Activated naive CD4-positive, alpha-beta T cell treated with Interleukin-2 at 50 U/mL for 16 hours (primary cell): Measurements from ENCODE around the gene GPR68.

Source experiments
- DNase-seq: peaks from one replicate; pipeline ENCODE4 v3.0.0-alpha.2; 2020

GPR68 gene

GRCh38 chr14:91244501-91244901, at the start of gene GPR68:
GPR68 (minus strand) TSS chr14:91244704; CDS start chr14:91235050, 9,654 bp downstream.
- no peak for DNase-seq

GRCh38 chr14:91294153-91294552, 49.6 kb upstream of the GPR68 start:
- DNase-seq, result no peak

- DNase-seq, result no peak
Measured at GRCh38 chr14:91293281-91293680, 48.8 kb upstream of the GPR68 start.

GRCh38 chr14:91292491-91292890, 48.0 kb upstream of the GPR68 start:
- DNase-seq, result no peak

- no peak for DNase-seq
Measured at GRCh38 chr14:91291786-91292405, 47.4 kb upstream of the GPR68 start.

GRCh38 chr14:91290986-91291385, 46.5 kb upstream of the GPR68 start:
- no peak for DNase-seq

GRCh38 chr14:91289464-91289863, 45.0 kb upstream of the GPR68 start:
- DNase-seq, result no peak

GRCh38 chr14:91288876-91289275, 44.4 kb upstream of the GPR68 start:
- DNase-seq, result no peak

- DNase-seq, result peak; percentile 82
Measured at GRCh38 chr14:91286530-91286937, 42.0 kb upstream of the GPR68 start.

- DNase-seq, result no peak
Measured at GRCh38 chr14:91284791-91285548, 40.5 kb upstream of the GPR68 start.

- no peak for DNase-seq
Measured at GRCh38 chr14:91284146-91284790, 39.8 kb upstream of the GPR68 start.

- DNase-seq, result no peak
Measured at GRCh38 chr14:91283666-91284065, 39.2 kb upstream of the GPR68 start.

GRCh38 chr14:91282954-91283645, 38.6 kb upstream of the GPR68 start:
- no peak for DNase-seq

GRCh38 chr14:91281346-91281745, 36.8 kb upstream of the GPR68 start:
- DNase-seq, result no peak

- no peak for DNase-seq
Measured at GRCh38 chr14:91280129-91280528, 35.6 kb upstream of the GPR68 start.

- DNase-seq, result no peak
Measured at GRCh38 chr14:91279354-91279753, 34.9 kb upstream of the GPR68 start.

GRCh38 chr14:91278383-91278715, 33.8 kb upstream of the GPR68 start:
- DNase-seq, result no peak

GRCh38 chr14:91277546-91278382, 33.3 kb upstream of the GPR68 start:
- no peak for DNase-seq

GRCh38 chr14:91274796-91275195, 30.3 kb upstream of the GPR68 start:
- DNase-seq, result no peak

GRCh38 chr14:91273885-91274273, 29.4 kb upstream of the GPR68 start:
- DNase-seq, result no peak

GRCh38 chr14:91273273-91273884, 28.9 kb upstream of the GPR68 start:
- DNase-seq, result no peak
